HuH-7 (cell line): ENCODE results near the gene UBE2L3.

Experiments used
- DNase-seq: peaks from one replicate; pipeline ENCODE4 v3.0.0; 2011; ENCODE audit warnings: low spot score

The UBE2L3 gene

GRCh38 chr22:21646608-21647590 lies 79.4 kb downstream of the UBE2L3 start:
- peak; percentile 83 for DNase-seq

DNA sequence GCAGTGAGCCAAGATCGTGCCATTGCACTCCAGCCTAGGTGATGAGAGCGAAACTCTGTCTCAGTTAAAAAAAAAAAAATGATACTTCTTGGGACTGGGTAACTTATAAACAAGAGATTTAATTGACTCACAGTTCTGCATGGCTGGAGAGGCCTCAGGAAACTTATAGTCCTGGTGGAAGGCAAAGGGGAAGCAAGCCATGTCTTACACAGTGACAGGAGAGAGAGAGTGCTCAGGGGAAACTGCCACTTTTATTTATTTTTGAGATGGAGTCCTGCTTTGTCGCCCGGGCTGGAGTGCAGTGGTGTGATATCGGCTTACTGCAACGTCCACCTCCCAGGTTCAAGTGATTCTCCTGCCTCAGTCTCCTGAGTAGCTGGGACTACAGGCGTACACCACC lies 82.8 kb downstream of the UBE2L3 start:
- no peak for DNase-seq

GRCh38 chr22:21650823-21651520 lies 83.5 kb downstream of the UBE2L3 start:
- DNase-seq: no peak

DNA sequence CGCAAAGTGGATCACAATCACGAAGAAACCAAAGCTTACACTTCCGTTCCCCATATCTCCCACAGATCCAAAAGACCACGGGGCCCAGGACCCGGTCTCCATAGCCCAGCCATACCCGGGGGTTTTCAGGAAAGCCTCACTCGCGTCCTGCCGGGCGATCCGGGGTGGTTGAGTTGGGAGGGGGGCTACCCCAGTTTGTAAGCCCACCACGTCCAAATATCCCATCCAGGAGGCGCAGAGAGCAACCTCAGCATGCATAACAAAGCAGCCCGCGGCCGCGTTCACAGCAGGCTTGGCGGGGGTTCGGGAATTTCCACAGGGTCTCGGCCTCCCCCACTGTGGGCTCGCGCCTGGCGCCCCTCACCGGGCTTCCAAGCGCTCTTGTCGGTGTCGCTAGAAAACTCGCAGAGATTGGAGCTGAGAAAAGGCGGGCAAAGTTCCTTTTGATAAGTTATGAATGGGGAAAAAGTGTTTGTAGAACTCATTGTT lies 84.1 kb downstream of the UBE2L3 start:
- peak; percentile 30 for DNase-seq

GRCh38 chr22:21652010-21652546 lies 84.6 kb downstream of the UBE2L3 start:
- peak; percentile 98 for DNase-seq

GRCh38 chr22:21652547-21653545 lies 85.3 kb downstream of the UBE2L3 start:
- DNase-seq: no peak

- no peak for DNase-seq
Observed at GRCh38 chr22:21657020-21657359, 89.5 kb downstream of the UBE2L3 start.

DNA sequence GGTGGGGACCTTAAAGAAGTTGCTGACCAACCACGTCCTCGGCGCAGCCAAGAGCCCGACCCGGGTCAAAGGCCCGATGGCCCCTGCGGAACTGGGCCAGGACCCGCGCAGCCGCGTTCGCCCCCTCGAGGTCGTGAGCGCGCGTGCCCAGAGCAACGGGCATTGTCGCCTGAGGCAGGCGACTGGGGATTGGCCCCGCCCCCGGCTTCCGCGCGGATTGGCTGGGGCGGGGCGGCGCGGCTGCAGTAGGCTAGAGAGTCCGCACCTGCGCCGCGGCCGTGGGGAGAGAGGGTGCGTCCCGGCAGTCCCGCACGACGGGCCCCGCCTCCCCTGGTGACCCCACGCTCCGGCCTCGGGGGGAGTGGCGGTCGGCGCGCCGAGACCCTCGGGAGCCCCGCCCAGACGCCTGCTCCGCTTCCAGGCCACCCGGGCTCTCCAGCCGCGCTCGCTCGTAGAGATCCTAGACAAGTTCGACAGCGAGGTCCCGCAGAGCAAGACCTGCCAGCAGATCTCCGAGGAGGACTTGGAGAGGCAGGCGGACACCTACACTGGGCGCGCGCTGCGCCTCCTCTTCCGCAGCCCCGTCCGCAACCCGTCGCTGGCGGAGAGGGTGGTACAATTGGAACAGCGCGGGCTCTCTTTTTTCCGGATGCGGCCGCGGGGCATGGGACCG lies 90.0 kb downstream of the UBE2L3 start:
- peak; percentile 98 for DNase-seq

DNA sequence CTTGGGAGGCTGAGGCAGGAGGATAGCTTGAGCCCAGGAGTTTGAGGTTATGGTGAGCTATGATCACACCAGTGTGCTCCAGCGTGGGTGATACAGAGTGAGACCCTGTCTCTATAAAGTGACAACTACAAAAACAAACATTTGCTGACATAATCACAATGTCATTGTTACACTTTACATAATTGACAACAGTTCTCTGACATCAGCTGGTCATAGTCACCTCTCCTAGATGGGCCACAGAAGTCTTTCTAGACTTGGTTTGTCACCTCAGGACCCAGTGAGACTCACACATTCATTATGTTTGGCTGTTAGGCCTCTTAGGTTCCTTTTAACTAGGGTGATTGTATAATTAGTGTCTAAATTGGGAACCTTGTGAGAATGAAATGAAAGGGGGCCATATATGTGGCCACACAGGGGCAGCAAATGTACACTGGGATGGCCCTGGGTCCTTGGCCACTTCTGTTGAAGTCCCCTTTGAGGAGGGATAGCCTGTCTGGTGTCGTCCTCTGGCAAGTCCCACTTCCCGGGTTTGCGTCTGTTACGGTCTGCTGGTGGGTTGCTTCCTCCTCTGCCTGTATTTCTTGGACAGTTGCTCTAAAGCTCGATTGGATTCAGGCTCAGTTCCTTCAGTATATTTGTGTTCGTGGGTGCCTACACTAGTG lies 92.5 kb downstream of the UBE2L3 start:
- DNase-seq: no peak

DNA sequence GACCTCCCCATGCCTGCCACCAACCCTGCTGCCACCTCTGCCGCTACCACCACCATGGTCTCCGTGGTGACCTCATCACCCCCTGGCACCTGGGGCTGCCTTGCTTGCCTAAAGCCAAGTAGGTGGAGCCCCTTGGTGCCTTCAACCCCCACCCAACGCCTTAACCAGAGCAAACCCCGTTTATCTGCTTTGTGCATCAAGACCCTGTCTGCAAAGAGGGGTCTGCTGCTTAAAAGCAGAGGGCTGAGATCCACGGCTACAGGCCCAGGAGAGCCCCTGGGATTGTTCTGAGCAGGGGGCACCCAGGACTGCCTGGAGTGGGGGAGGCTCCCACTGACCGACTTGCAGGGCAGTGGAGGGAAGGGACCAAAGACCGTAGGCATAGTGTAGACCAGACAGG lies 93.4 kb downstream of the UBE2L3 start:
- DNase-seq: no peak

DNA sequence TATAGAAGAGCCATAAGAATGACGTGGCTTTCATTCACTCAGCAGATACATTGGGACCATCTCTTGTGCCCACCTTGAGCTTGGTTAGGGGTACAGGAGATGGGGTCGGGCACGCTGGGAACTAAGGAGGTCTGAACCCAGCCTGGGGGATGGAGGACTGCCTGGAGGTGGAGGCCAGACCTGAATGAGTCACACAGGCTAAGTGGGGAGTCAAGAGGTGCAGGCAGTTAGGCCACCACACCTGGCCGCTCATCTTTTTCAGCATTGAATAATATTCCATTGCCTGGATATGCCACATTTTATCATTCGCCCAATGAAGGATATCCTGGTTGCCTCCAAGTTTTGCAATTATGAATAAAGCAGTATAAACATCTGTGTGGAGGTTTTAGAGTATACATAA lies 94.5 kb downstream of the UBE2L3 start:
- DNase-seq: no peak

- DNase-seq: no peak
Observed at GRCh38 chr22:21663738-21664137, 96.2 kb downstream of the UBE2L3 start.

- no peak for DNase-seq
Observed at GRCh38 chr22:21665047-21665851, 97.7 kb downstream of the UBE2L3 start.

DNA sequence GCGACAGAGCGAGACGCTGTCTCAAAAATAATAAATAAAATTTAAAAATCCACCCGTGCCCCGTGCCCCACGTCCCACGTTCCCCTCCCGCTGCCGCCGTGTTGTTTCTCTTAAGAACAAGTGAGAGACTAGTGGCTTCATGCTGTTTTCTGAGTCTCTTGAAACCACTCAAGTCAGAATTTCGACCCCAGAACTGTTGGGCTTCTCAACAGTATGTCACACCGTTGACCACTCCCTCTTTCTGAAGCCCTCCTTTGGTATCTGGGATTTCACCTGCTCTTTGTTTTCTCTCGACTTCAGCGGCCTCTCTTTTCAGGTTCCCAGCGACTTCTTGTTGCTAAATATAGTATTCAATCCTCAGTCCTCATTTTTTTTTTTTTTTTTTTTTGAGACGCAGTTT lies 99.3 kb downstream of the UBE2L3 start:
- DNase-seq: no peak

- DNase-seq: no peak
Observed at GRCh38 chr22:21669026-21669425, 101.5 kb downstream of the UBE2L3 start.

DNA sequence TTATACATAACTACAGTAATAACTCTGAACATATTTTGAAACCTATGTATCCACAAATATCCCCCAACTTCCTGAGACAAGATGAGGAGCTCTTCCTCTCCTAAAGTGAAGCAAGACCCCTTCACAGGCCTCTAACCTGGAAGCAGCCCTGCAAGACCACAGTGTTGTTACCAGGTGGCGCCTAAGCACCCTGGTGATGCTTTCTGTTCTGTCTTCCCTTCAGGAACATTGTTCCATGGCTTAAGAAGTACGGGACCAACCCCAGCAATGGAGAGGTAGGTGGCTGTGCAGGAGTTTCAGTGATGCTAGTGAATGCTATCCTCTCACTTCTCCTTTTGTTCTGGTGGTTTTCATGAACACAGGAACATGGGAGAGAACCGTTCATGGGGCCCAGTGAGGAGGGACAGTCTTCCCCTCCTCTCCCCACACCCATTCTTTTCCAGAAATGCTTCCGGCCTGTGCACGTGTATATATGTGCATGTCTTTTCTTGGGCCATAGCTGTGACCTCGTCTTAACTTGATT lies 104.7 kb downstream of the UBE2L3 start:
- DNase-seq: no peak
